Transverse colon (tissue), 4 donors: ENCODE data around the gene UNC93A.
"Not testable (repeated sequence)": the region's sequence is repeated elsewhere in the genome, so short reads cannot be mapped to it uniquely, and the experiment has no call there.

Experiments
- CTCF ChIP-seq, 5 experiments: fragments of 200-600 bp in 3 of 5; fragments of 450-650 bp in 2 of 5; sonication (generic) in 3 of 5; IDR thresholded peaks; 1 replicate in 2 of 5; 2 replicates in 3 of 5; pipeline ENCODE4 v1.5.1; 2016 to 2017; ENCODE audit warnings: antibody characterized with exemption in 5 of 5, inconsistent platforms in 3 of 5, mild to moderate bottlenecking in 2 of 5, moderate library complexity in 1 of 5
- EP300 ChIP-seq: sonication (generic); formaldehyde crosslinking; IDR thresholded peaks from one replicate; pipeline ENCODE4 v1.6.1; 2017; ENCODE audit warnings: antibody characterized with exemption, low read depth
- POLR2A ChIP-seq: fragments of 450-650 bp; IDR thresholded peaks from one replicate; pipeline ENCODE4 v1.6.1; 2016; ENCODE audit warnings: antibody characterized with exemption, mild to moderate bottlenecking, moderate library complexity
- POLR2AphosphoS5 ChIP-seq, 3 donors: sonication (generic); formaldehyde crosslinking; IDR thresholded peaks; one replicate each; pipeline ENCODE4 v1.6.1; 2016; ENCODE audit warnings: antibody characterized with exemption in 3 of 3

- TF ChIP-seq POLR2AphosphoS5 (IDR thresholded peaks at IDR 0.05); EP300; CTCF (IDR thresholded peaks at IDR 0.05); POLR2A: not testable (repeated sequence)
Measured at GRCh38 chr6:167318856-167319255, 27.7 kb downstream of the UNC93A start.
